ENCODE measurements around the gene BRPF1. TPM values are rescaled to one million over a fixed set of nuclear protein-coding genes. Genes with fewer than 3 reads are reported as not detected.

The BRPF1 gene
- total and polyA plus RNA-seq, 5 donors = 6.4 to 12.0 (median 11.6) TPM

- DNase-seq (no peak), ATAC-seq (no peak)
- Histone ChIP-seq H3K4me3 (ENCODE audit: low read length) (no peak overlapping the region), H3K9me3 (ENCODE audit: control insufficient read depth, low read length) (no peaks in the 10 kb centered on the region), H3K27me3 (ENCODE audit: control insufficient read depth, insufficient read depth) (no peaks in the 10 kb centered on the region), H3K27ac (ENCODE audit: low read length) (no peak overlapping the region), H3K4me1 (ENCODE audit: control insufficient read depth, insufficient read depth, low read length) (no peaks in the 10 kb centered on the region)
- WGBS = 84% methylated on average over 1 of the region's 1 CpG
- intact Hi-C loops (cut with DNase I) = no loop called here
Measured at GRCh38 chr3:9717563-9717962, 14.0 kb upstream of the BRPF1 start.

- no peak for ATAC-seq
- intact Hi-C loops (cut with DNase I) = no loop called here
Measured at GRCh38 chr3:9718118-9718517, 13.4 kb upstream of the BRPF1 start.

GRCh38 chr3:9721015-9721699, 10.4 kb upstream of the BRPF1 start:
- Histone ChIP-seq H3K9me3 (ENCODE audit: control insufficient read depth, low read length) (no peaks in the 10 kb centered on the region), H3K27me3 (ENCODE audit: control insufficient read depth, insufficient read depth) (no peaks in the 10 kb centered on the region), H3K4me1 (ENCODE audit: control insufficient read depth, insufficient read depth, low read length) (no peaks in the 10 kb centered on the region), H3K4me3 (ENCODE audit: low read length) (no peak overlapping the region), H3K27ac (ENCODE audit: low read length) (no peak overlapping the region)
- DNase-seq = no peak
- no peak for ATAC-seq
- WGBS = 49% methylated on average over 7 of the region's 7 CpGs
- intact Hi-C loops (cut with DNase I) = loop anchor here in 1 of 4 donors (10.0 kb wide), 1 partner anchor 216 kb away; no protein-coding TSS in a partner anchor

More at GRCh38 chr3:9718118-9718517, 13.4 kb upstream of the BRPF1 start:
- Histone ChIP-seq H3K4me1 (ENCODE audit: control insufficient read depth, insufficient read depth, low read length) (no peaks in the 10 kb centered on the region), H3K9me3 (ENCODE audit: control insufficient read depth, low read length) (no peaks in the 10 kb centered on the region), H3K4me3 (ENCODE audit: low read length) (no peak overlapping the region), H3K27me3 (ENCODE audit: control insufficient read depth, insufficient read depth) (no peaks in the 10 kb centered on the region), H3K27ac (ENCODE audit: low read length) (no peak overlapping the region)
- 71% methylated on average over 4 of the region's 4 CpGs for WGBS
- no peak for DNase-seq

GRCh38 chr3:9721700-9722060, 9.9 kb upstream of the BRPF1 start:
- no peak for ATAC-seq
- H3K27me3 ChIP-seq (ENCODE audit: control insufficient read depth, insufficient read depth) = no peaks in the 10 kb centered on the region
- H3K4me3 ChIP-seq (ENCODE audit: low read length) = no peak overlapping the region
- H3K27ac ChIP-seq (ENCODE audit: low read length) = no peak overlapping the region
- WGBS = 81% methylated on average over 2 of the region's 2 CpGs
- H3K9me3 ChIP-seq (ENCODE audit: control insufficient read depth, low read length) = no peaks in the 10 kb centered on the region
- intact Hi-C loops (cut with DNase I) = loop anchor here in 1 of 4 donors (10.0 kb wide), 1 partner anchor 217 kb away; no protein-coding TSS in a partner anchor
- H3K4me1 ChIP-seq (ENCODE audit: control insufficient read depth, insufficient read depth, low read length) = no peaks in the 10 kb centered on the region
- DNase-seq = no peak

GRCh38 chr3:9725775-9726515, 5.6 kb upstream of the BRPF1 start:
- intact Hi-C loops (cut with DNase I) = loop anchor here in 1 of 4 donors (10.0 kb wide), 1 partner anchor 221 kb away; no protein-coding TSS in a partner anchor
- 67% methylated on average over 4 of the region's 4 CpGs for WGBS
- DNase-seq = no peak

GRCh38 chr3:9727041-9727595, 4.4 kb upstream of the BRPF1 start:
- no peak for DNase-seq
- Histone ChIP-seq H3K27ac (ENCODE audit: low read length) (no peak overlapping the region), H3K4me1 (ENCODE audit: control insufficient read depth, insufficient read depth, low read length) (no peaks in the 10 kb centered on the region), H3K4me3 (ENCODE audit: low read length) (no peak overlapping the region), H3K27me3 (ENCODE audit: control insufficient read depth, insufficient read depth) (no peaks in the 10 kb centered on the region), H3K9me3 (ENCODE audit: control insufficient read depth, low read length) (no peaks in the 10 kb centered on the region)
- WGBS = 6% methylated on average over 11 of the region's 11 CpGs
- ATAC-seq = no peak
- intact Hi-C loops (cut with DNase I) = loop anchor here in 1 of 4 donors (10.0 kb wide), 1 partner anchor 222 kb away; no protein-coding TSS in a partner anchor

More at GRCh38 chr3:9725775-9726515, 5.6 kb upstream of the BRPF1 start:
- no peak overlapping the region for H3K27ac ChIP-seq (ENCODE audit: low read length)
- H3K4me1 ChIP-seq (ENCODE audit: control insufficient read depth, insufficient read depth, low read length) = no peaks in the 10 kb centered on the region
- no peak for ATAC-seq
- H3K27me3 ChIP-seq (ENCODE audit: control insufficient read depth, insufficient read depth) = no peaks in the 10 kb centered on the region
- no peak overlapping the region for H3K4me3 ChIP-seq (ENCODE audit: low read length)
- H3K9me3 ChIP-seq (ENCODE audit: control insufficient read depth, low read length) = no peaks in the 10 kb centered on the region

- H3K4me1 ChIP-seq (ENCODE audit: control insufficient read depth, insufficient read depth, low read length) = peaks cover 3% of the 10 kb centered on the region
- intact Hi-C loops (cut with DNase I) = loop anchor here in 1 of 4 donors (10.0 kb wide), 1 partner anchor 223 kb away; no protein-coding TSS in a partner anchor
- no peak overlapping the region for H3K27ac ChIP-seq (ENCODE audit: low read length)
- no peak for ATAC-seq
- no peaks in the 10 kb centered on the region for H3K27me3 ChIP-seq (ENCODE audit: control insufficient read depth, insufficient read depth)
- WGBS = 83% methylated on average over 2 of the region's 2 CpGs
- no peaks in the 10 kb centered on the region for H3K9me3 ChIP-seq (ENCODE audit: control insufficient read depth, low read length)
- DNase-seq = no peak
- no peak overlapping the region for H3K4me3 ChIP-seq (ENCODE audit: low read length)
Measured at GRCh38 chr3:9727743-9728142, 3.8 kb upstream of the BRPF1 start.

- no peak for DNase-seq
- WGBS = 89% methylated on average over 10 of the region's 10 CpGs
- Histone ChIP-seq H3K9me3 (ENCODE audit: control insufficient read depth, low read length) (no peaks in the 10 kb centered on the region), H3K27me3 (ENCODE audit: control insufficient read depth, insufficient read depth) (no peaks in the 10 kb centered on the region), H3K4me1 (ENCODE audit: control insufficient read depth, insufficient read depth, low read length) (peaks cover 8% of the 10 kb centered on the region), H3K27ac (ENCODE audit: low read length) (no peak overlapping the region), H3K4me3 (ENCODE audit: low read length) (no peak overlapping the region)
- intact Hi-C loops (cut with DNase I) = loop anchor here in 1 of 4 donors (10.0 kb wide), 1 partner anchor 225 kb away; no protein-coding TSS in a partner anchor
- no peak for ATAC-seq
Measured at GRCh38 chr3:9729419-9729818, 2.1 kb upstream of the BRPF1 start.

- ATAC-seq = peak; percentile 79 to 82
- Histone ChIP-seq H3K27ac (ENCODE audit: low read length) (peak overlapping the region; percentile 79), H3K9me3 (ENCODE audit: control insufficient read depth, low read length) (no peaks in the 10 kb centered on the region), H3K4me3 (ENCODE audit: low read length) (peak overlapping the region; percentile 51), H3K27me3 (ENCODE audit: control insufficient read depth, insufficient read depth) (no peaks in the 10 kb centered on the region), H3K4me1 (ENCODE audit: control insufficient read depth, insufficient read depth, low read length) (peaks cover 8% of the 10 kb centered on the region)
- WGBS = 1% methylated on average over 17 of the region's 17 CpGs
- intact Hi-C loops (cut with DNase I) = loop anchor here in 1 of 4 donors (5.0 to 10.0 kb wide), 2 partner anchors 54 to 228 kb away; no protein-coding TSS in a partner anchor
- no peak for DNase-seq
Measured at GRCh38 chr3:9730657-9731205, 804 bp upstream of the BRPF1 start.

GRCh38 chr3:9732080-9732739, 675 bp downstream of the BRPF1 start:
- ATAC-seq (peak; percentile 1 to 15), DNase-seq (peak; percentile 45 to 74 (median 70))
- 2% methylated on average over 41 of the region's 41 CpGs for WGBS
- no peaks in the 10 kb centered on the region for H3K9me3 ChIP-seq (ENCODE audit: control insufficient read depth, low read length)
- peak overlapping the region; percentile 92 for H3K4me3 ChIP-seq (ENCODE audit: low read length)
- intact Hi-C loops (cut with DNase I) = loop anchor here in 1 of 4 donors (5.0 to 10.0 kb wide), 2 partner anchors 53 to 230 kb away; no protein-coding TSS in a partner anchor
- no peaks in the 10 kb centered on the region for H3K27me3 ChIP-seq (ENCODE audit: control insufficient read depth, insufficient read depth)
- H3K4me1 ChIP-seq (ENCODE audit: control insufficient read depth, insufficient read depth, low read length) = peaks cover 8% of the 10 kb centered on the region
- no peak overlapping the region for H3K27ac ChIP-seq (ENCODE audit: low read length)

Measured in right cardiac atrium (tissue), 5 donors.